Fibroblast of skin of scalp (primary cell): Measurements from ENCODE around the gene DCAF5.

ENCODE experiments used
- DNase-seq: peaks from one replicate; pipeline ENCODE4 v3.0.0-alpha.2; 2013

Gene DCAF5

GRCh38 chr14:69002069-69002468 lies 150.8 kb downstream of the DCAF5 start:
- DNase-seq: peak; percentile 17

DNA sequence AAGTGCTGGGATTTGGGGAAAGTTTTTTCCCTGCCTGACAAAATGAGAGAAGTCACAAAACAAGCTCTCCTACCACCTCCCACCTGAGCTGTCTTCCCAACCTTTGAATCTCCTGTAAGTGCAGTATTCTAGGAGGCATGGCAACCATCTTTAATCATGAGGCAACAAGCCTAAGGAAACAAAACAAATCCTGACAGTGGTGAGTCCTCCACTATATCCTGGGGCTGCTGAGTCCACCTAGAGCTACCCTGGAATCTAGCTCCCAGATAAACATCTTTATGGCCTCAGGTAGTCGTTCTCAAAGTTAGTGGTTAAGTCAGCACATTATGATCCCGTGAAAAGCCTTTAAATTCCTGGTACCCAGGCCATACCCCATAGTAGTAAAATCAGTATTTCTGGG lies 151.5 kb downstream of the DCAF5 start:
- no peak for DNase-seq
